Tibial artery (tissue), 4 donors: ENCODE results near the gene HYAL1.
A peak's percentile ranks its signal among the peaks of the same experiment; 100 is the strongest.

Experiments
- DNase-seq, 2 donors: peaks; one replicate each; pipeline ENCODE4 v3.0.0-alpha.2; 2019
- H3K27ac ChIP-seq, 2 donors: fragments of 200-600 bp; sonication (generic) in 1 of 2; 1 replicate in 1 of 2; 2 replicates in 1 of 2; pipeline ENCODE4 v1.5.1; 2018 to 2019; ENCODE audit warnings: mild to moderate bottlenecking in 1 of 2
- H3K27me3 ChIP-seq, 2 donors: fragments of 200-600 bp; sonication (generic) in 1 of 2; one replicate each; pipeline versions ENCODE4 v1.5.1 to v1.6.0; 2016 to 2019
- H3K36me3 ChIP-seq, 3 donors: fragments of 200-600 bp; sonication (generic) in 2 of 3; one replicate each; pipeline ENCODE4 v1.5.1; 2016 to 2019; ENCODE audit warnings: mild to moderate bottlenecking in 2 of 3
- H3K4me1 ChIP-seq, 4 donors: fragments of 200-600 bp; sonication (generic) in 2 of 4; 1 replicate in 3 of 4; 2 replicates in 1 of 4; pipeline ENCODE4 v1.5.1; 2016 to 2019
- H3K4me3 ChIP-seq, 2 donors: fragments of 200-600 bp; sonication (generic) in 1 of 2; 1 replicate in 1 of 2; 2 replicates in 1 of 2; pipeline ENCODE4 v1.5.1; 2018 to 2019; ENCODE audit warnings: mild to moderate bottlenecking in 2 of 2
- H3K9me3 ChIP-seq, 3 donors: fragments of 200-600 bp; sonication (generic) in 1 of 3; one replicate each; pipeline ENCODE4 v1.5.1; 2016 to 2019
- CTCF ChIP-seq, 2 experiments: fragments of 200-600 bp in 1 of 2; fragments of 450-650 bp in 1 of 2; IDR thresholded peaks; one replicate each; pipeline ENCODE4 v1.5.1; 2017 to 2019; ENCODE audit warnings: antibody characterized with exemption in 2 of 2, mild to moderate bottlenecking in 1 of 2, moderate library complexity in 1 of 2
- intact Hi-C: fragments of 100-400 bp; cut with DNase I; formaldehyde crosslinking; loops from one replicate; pipeline ENCODE4 v1.15.0; 2023; ENCODE audit warnings: low total_unique reads

HYAL1 gene

GRCh38 chr3:50255251-50255615 lies 48.1 kb downstream of the HYAL1 start:
- no peaks in the 10 kb centered on the region for H3K9me3 ChIP-seq
- no peaks in the 10 kb centered on the region for H3K27me3 ChIP-seq
- peaks cover 0 to 46% (median 31%) of the 10 kb centered on the region in 4 donors for H3K4me1 ChIP-seq
- peak overlapping the region; percentile 52 to 60 for H3K27ac ChIP-seq
- H3K4me3 ChIP-seq: no peak overlapping the region
- no peak for TF ChIP-seq CTCF (IDR thresholded peaks at IDR 0.05)
- intact Hi-C loops: no loop called here
- no peak for DNase-seq
- H3K36me3 ChIP-seq: peaks cover 42 to 70% (median 66%) of the 10 kb centered on the region in 3 donors

DNA sequence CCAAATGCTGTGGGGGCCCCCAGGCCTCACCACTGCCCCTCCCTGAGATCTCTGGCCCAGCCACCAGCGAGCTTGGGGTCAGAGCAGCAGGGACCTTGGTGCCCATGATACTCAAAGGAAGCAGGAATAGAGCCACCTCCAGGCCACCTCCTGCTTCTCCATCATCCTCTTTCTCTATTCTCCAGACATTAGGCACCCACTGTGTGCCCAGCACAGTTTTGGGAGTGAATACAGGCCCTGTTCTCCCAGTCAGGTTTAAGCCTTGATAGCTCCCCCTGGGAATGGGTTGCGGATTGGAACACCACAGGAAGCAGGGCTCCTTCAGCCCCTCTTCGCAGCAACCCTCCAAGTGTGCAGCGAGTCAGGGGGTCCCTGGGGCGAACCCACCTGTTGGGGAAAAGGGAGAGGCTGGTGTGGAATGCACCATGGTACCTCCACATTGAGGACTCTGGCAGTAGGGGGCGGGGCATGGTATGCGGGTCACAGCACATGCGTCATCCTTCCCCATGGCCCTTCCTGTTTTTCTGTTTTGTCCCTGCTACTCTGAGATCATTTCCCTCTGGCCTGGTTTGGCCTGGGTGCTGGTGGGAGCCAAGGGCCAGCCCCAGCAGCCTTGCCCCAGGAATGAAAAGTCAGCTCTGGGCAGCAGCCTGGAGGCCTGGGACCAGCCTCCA lies 48.7 kb downstream of the HYAL1 start:
- DNase-seq: peak; percentile 81 to 83
- no peaks in the 10 kb centered on the region for H3K27me3 ChIP-seq
- H3K4me1 ChIP-seq: peaks cover 0 to 46% (median 33%) of the 10 kb centered on the region in 4 donors
- intact Hi-C loops: no loop called here
- no peak overlapping the region for H3K4me3 ChIP-seq
- peak overlapping the region; percentile 52 to 60 for H3K27ac ChIP-seq
- H3K36me3 ChIP-seq: peaks cover 42 to 70% (median 66%) of the 10 kb centered on the region in 3 donors
- H3K9me3 ChIP-seq: no peaks in the 10 kb centered on the region
- TF ChIP-seq CTCF (IDR thresholded peaks at IDR 0.05): no peak

DNA sequence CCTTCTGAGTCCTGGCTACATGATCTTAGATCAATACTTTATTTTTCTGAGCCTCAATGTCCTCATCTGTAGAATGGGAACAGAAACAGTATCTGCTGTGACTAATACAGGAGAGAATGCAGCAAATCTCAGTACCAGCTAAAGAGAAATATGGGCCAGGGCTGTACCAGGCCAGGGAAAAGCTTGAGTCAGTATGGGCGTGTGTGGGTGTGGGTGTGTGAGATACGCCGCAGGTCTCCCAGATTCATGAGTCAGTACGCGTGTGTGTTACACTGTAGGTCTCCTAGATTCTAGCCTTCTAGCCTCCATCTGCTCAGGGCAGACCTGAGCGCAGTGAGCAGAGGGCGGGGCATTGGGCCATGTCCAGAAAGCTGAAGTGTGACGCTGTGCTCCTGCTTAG lies 52.2 kb downstream of the HYAL1 start:
- Histone ChIP-seq H3K4me1 (peaks cover 0 to 75% (median 63%) of the 10 kb centered on the region in 4 donors), H3K9me3 (no peaks in the 10 kb centered on the region), H3K27me3 (no peaks in the 10 kb centered on the region), H3K27ac (peak overlapping the region in 1 of 2 donors; percentile 9), H3K4me3 (no peak overlapping the region), H3K36me3 (peaks cover 21 to 45% (median 40%) of the 10 kb centered on the region in 3 donors)
- TF ChIP-seq CTCF (IDR thresholded peaks at IDR 0.05): no peak
- DNase-seq: no peak
- intact Hi-C loops: no loop called here

DNA sequence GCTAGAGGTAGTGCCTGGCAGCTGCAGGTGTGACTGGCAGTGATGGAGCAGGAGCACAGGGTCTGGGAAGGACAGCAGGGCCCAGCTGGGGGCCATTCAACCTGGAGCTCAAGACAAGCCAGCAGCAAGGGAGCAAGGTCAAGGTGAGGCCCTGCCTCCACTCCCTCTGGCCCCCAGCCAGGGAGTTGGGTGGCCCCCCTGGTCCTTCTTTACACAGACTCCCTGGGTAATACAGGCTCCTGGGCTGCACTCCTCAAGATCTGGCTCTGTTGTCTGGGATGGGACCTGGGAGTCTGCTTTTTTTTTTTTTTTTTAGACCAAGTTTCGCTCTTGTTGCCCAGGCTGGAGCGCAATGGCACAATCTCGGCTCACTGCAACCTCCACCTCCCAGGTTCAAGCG lies 52.9 kb downstream of the HYAL1 start:
- Histone ChIP-seq H3K27me3 (no peaks in the 10 kb centered on the region), H3K36me3 (peaks cover 18 to 39% (median 35%) of the 10 kb centered on the region in 3 donors), H3K4me3 (no peak overlapping the region), H3K27ac (peak overlapping the region; percentile 8 to 9), H3K4me1 (peaks cover 0 to 82% (median 69%) of the 10 kb centered on the region in 4 donors), H3K9me3 (no peaks in the 10 kb centered on the region)
- intact Hi-C loops: no loop called here
- no peak for TF ChIP-seq CTCF (IDR thresholded peaks at IDR 0.05)
- DNase-seq: no peak
